HEK293 (cell line): ENCODE measurements around the gene ZNF408.

Experiments
- CTCF ChIA-PET: fragments of 350-600 bp; formaldehyde crosslinking; extraction: SDS; loops from one replicate; lab custom pipeline; 2021; ENCODE audit warnings: antibody characterized with exemption; lab: Yijun Ruan, JAX
- POLR2A ChIA-PET: fragments of 300-600 bp; formaldehyde crosslinking; extraction: SDS; loops from one replicate; lab custom pipeline; 2020; ENCODE audit warnings: antibody characterized with exemption, inconsistent platforms; lab: Yijun Ruan, JAX
- H3K27ac ChIP-seq: fragments of 200-500 bp; sonication (Bioruptor generic); 2 replicates; pipeline ENCODE4 v1.5.1; 2014; ENCODE audit warnings: low read depth, low read length, control low read depth, inconsistent platforms; ENCODE audit errors: extremely low read depth
- H3K36me3 ChIP-seq, 2 experiments: fragments of 200-500 bp in 1 of 2; sonication (Bioruptor generic) in 1 of 2; 1 replicate in 1 of 2; 2 replicates in 1 of 2; pipeline ENCODE4 v1.5.1; 2014 to 2017; ENCODE audit warnings: inconsistent platforms in 2 of 2, low read length in 2 of 2; ENCODE audit not compliant: control insufficient read depth in 2 of 2, insufficient read depth in 1 of 2
- H3K4me1 ChIP-seq: fragments of 200-500 bp; sonication (Bioruptor generic); 2 replicates; pipeline ENCODE4 v1.5.1; 2014; ENCODE audit warnings: mild to moderate bottlenecking, low read length, inconsistent platforms; ENCODE audit not compliant: control insufficient read depth, insufficient read depth
- H3K4me3 ChIP-seq: 2 replicates; pipeline ENCODE4 v1.5.1; 2011; ENCODE audit warnings: low read depth, mild to moderate bottlenecking, control low read depth, low read length, moderate library complexity
- H3K9me3 ChIP-seq: fragments of 200-500 bp; sonication (Bioruptor generic); 2 replicates; pipeline ENCODE4 v1.5.1; 2014; ENCODE audit warnings: low read depth, low read length, inconsistent platforms; ENCODE audit not compliant: control insufficient read depth, insufficient read depth
- HIC1 ChIP-seq: fragments of 450-650 bp; formaldehyde crosslinking; IDR thresholded peaks from 2 replicates; pipeline ENCODE4 v1.5.1; 2016; ENCODE audit warnings: missing biosample characterization, missing genetic modification characterization
- KLF1 ChIP-seq: fragments of 450-650 bp; formaldehyde crosslinking; IDR thresholded peaks from 2 replicates; pipeline ENCODE4 v1.5.1; 2016; ENCODE audit warnings: missing biosample characterization, missing genetic modification characterization
- OSR2 ChIP-seq: fragments of 450-650 bp; formaldehyde crosslinking; IDR thresholded peaks from 2 replicates; pipeline ENCODE4 v1.5.1; 2016; ENCODE audit warnings: missing biosample characterization, missing genetic modification characterization
- REPIN1 ChIP-seq: fragments of 450-650 bp; formaldehyde crosslinking; IDR thresholded peaks from 2 replicates; pipeline ENCODE4 v1.5.1; 2017; ENCODE audit warnings: missing biosample characterization, missing genetic modification characterization, low read depth
- SP2 ChIP-seq: fragments of 450-650 bp; formaldehyde crosslinking; IDR thresholded peaks from 2 replicates; pipeline ENCODE4 v1.5.1; 2016; ENCODE audit warnings: missing biosample characterization, missing genetic modification characterization
- ZNF121 ChIP-seq: fragments of 450-650 bp; formaldehyde crosslinking; IDR thresholded peaks from 2 replicates; pipeline ENCODE4 v1.5.1; 2016; ENCODE audit warnings: missing biosample characterization, missing genetic modification characterization
- ZNF132 ChIP-seq: fragments of 450-650 bp; formaldehyde crosslinking; IDR thresholded peaks from 2 replicates; pipeline ENCODE4 v1.5.1; 2017; ENCODE audit warnings: missing biosample characterization, missing genetic modification characterization, borderline replicate concordance
- ZNF16 ChIP-seq: fragments of 450-650 bp; formaldehyde crosslinking; IDR thresholded peaks from 2 replicates; pipeline ENCODE4 v1.5.1; 2016; ENCODE audit warnings: low read depth, missing biosample characterization, missing genetic modification characterization
- ZNF211 ChIP-seq: fragments of 450-650 bp; formaldehyde crosslinking; IDR thresholded peaks from 2 replicates; pipeline ENCODE4 v1.5.1; 2016; ENCODE audit warnings: low read depth, missing biosample characterization, missing genetic modification characterization
- ZNF311 ChIP-seq: fragments of 450-650 bp; formaldehyde crosslinking; IDR thresholded peaks from 2 replicates; pipeline ENCODE4 v1.5.1; 2017; ENCODE audit warnings: missing biosample characterization, missing genetic modification characterization, borderline replicate concordance
- ZNF335 ChIP-seq: fragments of 450-650 bp; formaldehyde crosslinking; conservative IDR thresholded peaks from 2 replicates; pipeline ENCODE4 v1.5.1; 2016; ENCODE audit warnings: missing biosample characterization, missing genetic modification characterization
- ZNF366 ChIP-seq: fragments of 450-650 bp; formaldehyde crosslinking; conservative IDR thresholded peaks from 2 replicates; pipeline ENCODE4 v1.5.1; 2016; ENCODE audit warnings: missing biosample characterization, missing genetic modification characterization
- ZNF518A ChIP-seq: fragments of 450-650 bp; formaldehyde crosslinking; conservative IDR thresholded peaks from 2 replicates; pipeline ENCODE4 v1.5.1; 2016; ENCODE audit warnings: low read depth, missing biosample characterization, missing genetic modification characterization
- ZNF549 ChIP-seq: fragments of 450-650 bp; IDR thresholded peaks from 2 replicates; pipeline ENCODE4 v1.5.1; 2018; ENCODE audit warnings: missing biosample characterization, missing genetic modification characterization, mild to moderate bottlenecking, inconsistent platforms, moderate library complexity
- ZNF629 ChIP-seq: fragments of 450-650 bp; formaldehyde crosslinking; IDR thresholded peaks from 2 replicates; pipeline ENCODE4 v1.5.1; 2017; ENCODE audit warnings: missing biosample characterization, missing genetic modification characterization
- ZNF768 ChIP-seq: fragments of 450-650 bp; formaldehyde crosslinking; IDR thresholded peaks from 2 replicates; pipeline ENCODE4 v1.5.1; 2018; ENCODE audit warnings: missing biosample characterization, mild to moderate bottlenecking, missing genetic modification characterization
- ZSCAN5A ChIP-seq: fragments of 450-650 bp; formaldehyde crosslinking; IDR thresholded peaks from 2 replicates; pipeline ENCODE4 v1.5.1; 2016; ENCODE audit warnings: missing biosample characterization, missing genetic modification characterization
- TF ChIP-seq, protein P1 (sequence below): fragments of 450-650 bp; formaldehyde crosslinking; conservative IDR thresholded peaks from 2 replicates; pipeline ENCODE4 v1.5.1; 2016; ENCODE audit warnings: low read depth, missing biosample characterization, missing genetic modification characterization
- TF ChIP-seq, protein P2 (sequence below): fragments of 450-650 bp; formaldehyde crosslinking; IDR thresholded peaks from 2 replicates; pipeline ENCODE4 v1.5.1; 2016; ENCODE audit warnings: missing biosample characterization, missing genetic modification characterization

ZNF408 gene

DNA sequence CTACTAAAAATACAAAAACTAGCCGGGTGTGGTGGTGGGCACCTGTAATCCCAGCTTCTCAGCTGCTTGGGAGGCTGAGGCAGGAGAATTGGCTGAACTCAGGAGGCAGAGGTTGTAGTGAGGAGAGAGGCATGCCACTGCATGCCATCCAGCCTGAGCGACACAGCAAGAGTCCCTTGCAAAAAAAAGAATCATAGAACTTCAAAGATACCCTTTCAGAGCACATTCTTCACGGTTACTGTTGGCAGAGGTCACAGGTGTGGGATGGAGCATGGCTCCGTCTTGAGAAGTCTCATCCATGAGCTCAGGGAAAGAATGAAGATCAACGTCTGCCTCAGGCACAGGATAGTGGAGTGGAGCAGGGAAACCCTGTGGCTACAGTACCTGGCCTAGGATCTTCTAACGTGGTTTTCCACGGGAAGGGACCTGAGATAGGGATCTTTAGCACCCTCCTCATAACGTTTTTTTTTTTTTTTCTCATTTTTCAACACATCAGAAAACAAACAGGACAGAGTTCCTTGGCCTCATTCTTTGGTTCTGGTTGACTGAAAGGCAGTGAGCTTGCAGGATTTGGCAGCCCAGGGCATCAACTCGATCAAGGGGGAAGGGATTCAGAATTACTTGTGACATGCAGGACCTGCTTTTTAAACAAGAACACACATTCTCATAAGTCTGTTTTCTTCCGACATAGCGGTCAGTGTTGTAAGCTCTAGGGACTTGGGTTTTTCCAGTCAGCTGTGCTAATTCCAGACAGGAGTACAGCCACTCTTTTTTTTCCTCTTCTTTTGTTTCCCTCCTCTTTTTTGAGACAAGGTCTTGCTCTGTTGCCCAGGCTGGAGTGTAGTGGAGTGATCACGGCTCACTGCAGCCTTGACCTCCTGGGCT lies 41.0 kb downstream of the ZNF408 start:
- POLR2A ChIA-PET = interaction anchor here (0.7 kb wide), 1 partner anchor 41 kb away, joined by 3 read pairs; the partner anchor contains the start of genes ARHGAP1 and ZNF408
- CTCF ChIA-PET = interaction anchor here (0.9 kb wide), 1 partner anchor 358 kb away, joined by 4 read pairs; no protein-coding TSS in a partner anchor

More for the DNA sequence above, 41.0 kb downstream of the ZNF408 start:
- Histone ChIP-seq H3K27ac (0 out of 2 replicates have a peak overlapping the region, but pooled peaks have one; percentile 1), H3K4me3 (no peak overlapping the region), H3K9me3 (no peaks in the 10 kb centered on the region), H3K36me3 (peaks cover 6 to 62% of the 10 kb centered on the region in 2 experiments; a peak in 2 of 3 replicates), H3K4me1 (no peaks in the 10 kb centered on the region)
- TF ChIP-seq ZNF768 (no peak), ZNF16 (tag by site-specific recombination) (no peak), ZNF518A (tag by site-specific recombination) (no peak), ZNF335 (no peak), HIC1 (tag by site-specific recombination) (no peak), ZNF132 (no peak), REPIN1 (tag by site-specific recombination) (no peak), KLF1 (no peak), ZNF121 (tag by site-specific recombination) (no peak), ZNF629 (tag by site-specific recombination) (no peak), ZNF549 (tag by site-specific recombination) (no peak), ZNF311 (tag by site-specific recombination) (no peak), OSR2 (no peak), ZNF366 (tag by site-specific recombination) (no peak), ZNF211 (no peak), SP2 (tag by site-specific recombination) (no peak), ZSCAN5A (tag by site-specific recombination) (no peak)
- TF ChIP-seq, protein P1, sequence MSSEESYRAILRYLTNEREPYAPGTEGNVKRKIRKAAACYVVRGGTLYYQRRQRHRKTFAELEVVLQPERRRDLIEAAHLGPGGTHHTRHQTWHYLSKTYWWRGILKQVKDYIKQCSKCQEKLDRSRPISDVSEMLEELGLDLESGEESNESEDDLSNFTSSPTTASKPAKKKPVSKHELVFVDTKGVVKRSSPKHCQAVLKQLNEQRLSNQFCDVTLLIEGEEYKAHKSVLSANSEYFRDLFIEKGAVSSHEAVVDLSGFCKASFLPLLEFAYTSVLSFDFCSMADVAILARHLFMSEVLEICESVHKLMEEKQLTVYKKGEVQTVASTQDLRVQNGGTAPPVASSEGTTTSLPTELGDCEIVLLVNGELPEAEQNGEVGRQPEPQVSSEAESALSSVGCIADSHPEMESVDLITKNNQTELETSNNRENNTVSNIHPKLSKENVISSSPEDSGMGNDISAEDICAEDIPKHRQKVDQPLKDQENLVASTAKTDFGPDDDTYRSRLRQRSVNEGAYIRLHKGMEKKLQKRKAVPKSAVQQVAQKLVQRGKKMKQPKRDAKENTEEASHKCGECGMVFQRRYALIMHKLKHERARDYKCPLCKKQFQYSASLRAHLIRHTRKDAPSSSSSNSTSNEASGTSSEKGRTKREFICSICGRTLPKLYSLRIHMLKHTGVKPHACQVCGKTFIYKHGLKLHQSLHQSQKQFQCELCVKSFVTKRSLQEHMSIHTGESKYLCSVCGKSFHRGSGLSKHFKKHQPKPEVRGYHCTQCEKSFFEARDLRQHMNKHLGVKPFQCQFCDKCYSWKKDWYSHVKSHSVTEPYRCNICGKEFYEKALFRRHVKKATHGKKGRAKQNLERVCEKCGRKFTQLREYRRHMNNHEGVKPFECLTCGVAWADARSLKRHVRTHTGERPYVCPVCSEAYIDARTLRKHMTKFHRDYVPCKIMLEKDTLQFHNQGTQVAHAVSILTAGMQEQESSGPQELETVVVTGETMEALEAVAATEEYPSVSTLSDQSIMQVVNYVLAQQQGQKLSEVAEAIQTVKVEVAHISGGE (tag by site-specific recombination) = no peak
- TF ChIP-seq, protein P2, sequence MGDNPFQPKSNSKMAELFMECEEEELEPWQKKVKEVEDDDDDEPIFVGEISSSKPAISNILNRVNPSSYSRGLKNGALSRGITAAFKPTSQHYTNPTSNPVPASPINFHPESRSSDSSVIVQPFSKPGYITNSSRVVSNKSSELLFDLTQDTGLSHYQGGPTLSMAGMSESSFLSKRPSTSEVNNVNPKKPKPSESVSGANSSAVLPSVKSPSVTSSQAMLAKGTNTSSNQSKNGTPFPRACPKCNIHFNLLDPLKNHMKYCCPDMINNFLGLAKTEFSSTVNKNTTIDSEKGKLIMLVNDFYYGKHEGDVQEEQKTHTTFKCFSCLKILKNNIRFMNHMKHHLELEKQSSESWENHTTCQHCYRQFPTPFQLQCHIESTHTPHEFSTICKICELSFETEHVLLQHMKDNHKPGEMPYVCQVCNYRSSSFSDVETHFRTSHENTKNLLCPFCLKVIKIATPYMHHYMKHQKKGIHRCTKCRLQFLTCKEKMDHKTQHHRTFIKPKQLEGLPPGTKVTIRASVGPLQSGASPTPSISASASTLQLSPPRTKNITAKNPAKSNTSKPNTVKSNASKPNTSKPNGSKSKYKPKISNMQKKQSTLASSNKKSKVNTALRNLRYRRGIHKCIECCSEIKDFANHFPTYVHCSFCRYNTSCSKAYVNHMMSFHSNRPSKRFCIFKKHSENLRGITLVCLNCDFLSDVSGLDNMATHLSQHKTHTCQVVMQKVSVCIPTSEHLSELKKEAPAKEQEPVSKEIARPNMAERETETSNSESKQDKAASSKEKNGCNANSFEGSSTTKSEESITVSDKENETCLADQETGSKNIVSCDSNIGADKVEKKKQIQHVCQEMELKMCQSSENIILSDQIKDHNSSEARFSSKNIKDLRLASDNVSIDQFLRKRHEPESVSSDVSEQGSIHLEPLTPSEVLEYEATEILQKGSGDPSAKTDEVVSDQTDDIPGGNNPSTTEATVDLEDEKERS = no peak
